ENCODE results near the gene CCDC8.
"Not testable (repeated sequence)": the region's sequence is repeated elsewhere in the genome, so short reads cannot be mapped to it uniquely, and the experiment has no call there.

The CCDC8 gene

GRCh38 chr19:46442808-46443450 is 29.6 kb upstream of the CCDC8 start:
- peak; percentile 41 for DNase-seq (ENCODE audit: insufficient read length, low spot score)
- TF ChIP-seq POLR2A (IDR thresholded peaks at IDR 0.05; ENCODE audit: low read depth, low read length): no peak
- peak; percentile 64 for FAIRE-seq

GRCh38 chr19:46441866-46442265 is 28.5 kb upstream of the CCDC8 start:
- DNase-seq (ENCODE audit: insufficient read length, low spot score) (no peak), FAIRE-seq (no peak)
- no peak for TF ChIP-seq POLR2A (IDR thresholded peaks at IDR 0.05; ENCODE audit: low read depth, low read length)

GRCh38 chr19:46435689-46436088 is 22.3 kb upstream of the CCDC8 start:
- not testable (repeated sequence) for FAIRE-seq; DNase-seq (ENCODE audit: insufficient read length, low spot score)

GRCh38 chr19:46435009-46435408 is 21.6 kb upstream of the CCDC8 start:
- TF ChIP-seq POLR2A (IDR thresholded peaks at IDR 0.05; ENCODE audit: low read depth, low read length): no peak
- FAIRE-seq: no peak
- DNase-seq (ENCODE audit: insufficient read length, low spot score): no peak

GRCh38 chr19:46433470-46433869 is 20.1 kb upstream of the CCDC8 start:
- not testable (repeated sequence) for DNase-seq (ENCODE audit: insufficient read length, low spot score); FAIRE-seq

- DNase-seq (ENCODE audit: insufficient read length, low spot score) (no peak), FAIRE-seq (no peak)
- TF ChIP-seq POLR2A (IDR thresholded peaks at IDR 0.05; ENCODE audit: low read depth, low read length): no peak
These were observed 18.5 kb upstream of the CCDC8 start for GRCh38 chr19:46431824-46432223.

- DNase-seq (ENCODE audit: insufficient read length, low spot score) (no peak), FAIRE-seq (no peak)
- TF ChIP-seq POLR2A (IDR thresholded peaks at IDR 0.05; ENCODE audit: low read depth, low read length): no peak
These were observed 16.6 kb upstream of the CCDC8 start for GRCh38 chr19:46429999-46430398.

GRCh38 chr19:46428239-46429135 is 15.1 kb upstream of the CCDC8 start, which contains the start of gene PNMA8C:
Gene PNMA8C (minus strand): TSS chr19:46428936. CDS start chr19:46428359, 577 bp downstream.
- no peak for TF ChIP-seq POLR2A (IDR thresholded peaks at IDR 0.05; ENCODE audit: low read depth, low read length)
- no peak for DNase-seq (ENCODE audit: insufficient read length, low spot score)
- FAIRE-seq: no peak

- FAIRE-seq: no peak
- no peak for DNase-seq (ENCODE audit: insufficient read length, low spot score)
- TF ChIP-seq POLR2A (IDR thresholded peaks at IDR 0.05; ENCODE audit: low read depth, low read length): no peak
These were observed 14.2 kb upstream of the CCDC8 start for GRCh38 chr19:46427518-46428045.

- no peak for DNase-seq (ENCODE audit: insufficient read length, low spot score)
- no peak for FAIRE-seq
- TF ChIP-seq POLR2A (IDR thresholded peaks at IDR 0.05; ENCODE audit: low read depth, low read length): no peak
These were observed 13.3 kb upstream of the CCDC8 start for GRCh38 chr19:46426506-46427162.

- no peak for DNase-seq (ENCODE audit: insufficient read length, low spot score)
- FAIRE-seq: no peak
- no peak for TF ChIP-seq POLR2A (IDR thresholded peaks at IDR 0.05; ENCODE audit: low read depth, low read length)
These were observed 12.7 kb upstream of the CCDC8 start for GRCh38 chr19:46426035-46426505.

- no peak for TF ChIP-seq POLR2A (IDR thresholded peaks at IDR 0.05; ENCODE audit: low read depth, low read length)
- FAIRE-seq (no peak), DNase-seq (ENCODE audit: insufficient read length, low spot score) (no peak)
These were observed 9.8 kb upstream of the CCDC8 start for GRCh38 chr19:46423188-46423587.

- DNase-seq (ENCODE audit: insufficient read length, low spot score) (no peak), FAIRE-seq (no peak)
- TF ChIP-seq POLR2A (IDR thresholded peaks at IDR 0.05; ENCODE audit: low read depth, low read length): no peak
These were observed 9.0 kb upstream of the CCDC8 start for GRCh38 chr19:46422344-46422743.

- FAIRE-seq: no peak
- TF ChIP-seq POLR2A (IDR thresholded peaks at IDR 0.05; ENCODE audit: low read depth, low read length): no peak
- DNase-seq (ENCODE audit: insufficient read length, low spot score): no peak
These were observed 6.7 kb upstream of the CCDC8 start for GRCh38 chr19:46420056-46420455.

GRCh38 chr19:46415804-46416709 is 2.7 kb upstream of the CCDC8 start:
- not testable (repeated sequence) for FAIRE-seq
- peak; percentile 33 for DNase-seq (ENCODE audit: insufficient read length, low spot score)

- not testable (repeated sequence) for DNase-seq (ENCODE audit: insufficient read length, low spot score); FAIRE-seq
These were observed 1.5 kb upstream of the CCDC8 start for GRCh38 chr19:46414899-46415298.

All from H54 (cell line).